C4-2B (cell line): ENCODE results near the gene TENM4.

Source experiments
- ZFX ChIP-seq: fragments of 450-650 bp; IDR thresholded peaks from 2 replicates; pipeline ENCODE4 v1.6.1; 2017
- TF ChIP-seq, protein P1 (sequence below): fragments of 450-650 bp; conservative IDR thresholded peaks from 2 replicates; pipeline ENCODE4 v1.5.1; 2017; ENCODE audit warnings: mild to moderate bottlenecking

DNA sequence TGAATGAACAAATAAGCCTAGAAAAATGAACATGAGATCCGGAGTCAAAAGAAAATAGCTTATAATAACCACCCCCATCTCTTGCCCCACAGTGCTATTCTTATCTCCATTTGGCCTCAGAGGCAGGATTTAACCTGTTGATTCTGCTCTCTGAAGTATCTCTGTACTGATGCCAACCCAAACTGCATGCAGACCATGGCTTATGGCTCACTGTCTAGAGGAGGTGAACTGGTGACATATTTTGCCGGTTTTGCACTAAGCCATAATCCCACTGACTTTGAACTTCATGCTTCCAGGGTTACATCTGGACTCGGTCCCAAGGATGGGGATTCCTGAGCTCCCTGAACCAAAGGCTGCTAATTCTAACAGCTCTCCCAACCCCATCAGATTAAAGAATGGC is 397.1 kb downstream of the TENM4 start:
- TF ChIP-seq, protein P1, sequence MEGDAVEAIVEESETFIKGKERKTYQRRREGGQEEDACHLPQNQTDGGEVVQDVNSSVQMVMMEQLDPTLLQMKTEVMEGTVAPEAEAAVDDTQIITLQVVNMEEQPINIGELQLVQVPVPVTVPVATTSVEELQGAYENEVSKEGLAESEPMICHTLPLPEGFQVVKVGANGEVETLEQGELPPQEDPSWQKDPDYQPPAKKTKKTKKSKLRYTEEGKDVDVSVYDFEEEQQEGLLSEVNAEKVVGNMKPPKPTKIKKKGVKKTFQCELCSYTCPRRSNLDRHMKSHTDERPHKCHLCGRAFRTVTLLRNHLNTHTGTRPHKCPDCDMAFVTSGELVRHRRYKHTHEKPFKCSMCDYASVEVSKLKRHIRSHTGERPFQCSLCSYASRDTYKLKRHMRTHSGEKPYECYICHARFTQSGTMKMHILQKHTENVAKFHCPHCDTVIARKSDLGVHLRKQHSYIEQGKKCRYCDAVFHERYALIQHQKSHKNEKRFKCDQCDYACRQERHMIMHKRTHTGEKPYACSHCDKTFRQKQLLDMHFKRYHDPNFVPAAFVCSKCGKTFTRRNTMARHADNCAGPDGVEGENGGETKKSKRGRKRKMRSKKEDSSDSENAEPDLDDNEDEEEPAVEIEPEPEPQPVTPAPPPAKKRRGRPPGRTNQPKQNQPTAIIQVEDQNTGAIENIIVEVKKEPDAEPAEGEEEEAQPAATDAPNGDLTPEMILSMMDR, result no peak
- TF ChIP-seq ZFX, result no peak
